Measurements from ENCODE around the gene FUT7. TPM values are rescaled to one million over a fixed set of nuclear protein-coding genes. Genes with fewer than 3 reads are reported as not detected.
A peak's percentile ranks its signal among the peaks of the same experiment; 100 is the strongest.

Gene FUT7
- total and polyA plus RNA-seq, 2 of the 13 experiments (the other 11 are each of a cell fraction or from before 2014, with no cell fraction given) = 0.05 TPM; not detected in 1

DNA sequence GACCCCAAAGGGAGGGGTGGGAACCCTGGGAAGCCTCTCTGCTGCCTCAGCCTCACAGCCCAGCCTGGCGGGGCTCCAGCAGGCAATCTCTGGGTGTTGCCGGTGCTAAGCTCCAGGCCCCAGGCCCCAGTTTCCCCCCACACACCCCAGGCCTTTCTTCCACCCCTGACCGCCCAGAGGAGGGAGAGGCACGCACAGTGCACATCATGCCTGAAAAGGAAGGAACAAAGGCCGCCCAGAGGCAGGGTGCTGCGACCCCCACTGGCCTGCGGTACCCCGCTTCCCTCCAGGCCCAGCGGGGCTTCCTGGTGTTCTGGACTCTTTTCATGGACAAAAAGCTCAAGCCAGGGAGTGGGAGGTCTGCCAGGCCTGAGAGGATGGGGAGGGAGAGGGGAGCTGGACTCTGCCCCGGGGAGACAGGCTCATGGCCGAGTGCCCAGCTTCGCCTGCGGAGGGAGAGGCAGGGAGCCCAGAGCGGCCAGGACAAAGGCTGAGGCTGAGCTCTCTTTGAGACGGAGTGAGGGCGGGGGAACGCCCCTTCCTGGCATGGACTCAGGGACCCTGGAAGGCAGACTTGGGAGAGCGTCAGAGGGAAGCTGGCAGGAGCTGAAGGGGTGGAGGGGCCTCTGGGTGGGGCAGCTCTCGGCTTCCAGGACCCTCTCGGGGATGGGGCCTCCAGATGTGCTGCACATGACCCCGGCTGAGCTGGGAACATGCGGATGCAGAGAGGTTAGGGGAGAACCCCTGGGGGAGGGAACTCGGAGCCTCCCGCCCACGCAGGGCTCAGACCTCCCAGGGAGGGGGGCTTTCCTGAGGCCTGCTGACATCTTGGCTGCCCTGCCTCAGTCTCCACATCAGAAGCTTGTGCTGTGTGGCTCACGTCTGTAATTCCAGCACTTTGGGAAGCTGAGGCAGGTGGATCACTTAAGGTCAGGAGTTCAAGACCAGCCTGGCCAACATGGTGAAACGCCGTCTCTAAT lies 23.8 kb upstream of the FUT7 start (continued):
- TF ChIP-seq TSC22D2 (CRISPR knock-in tag; IDR thresholded peaks at IDR 0.05; ENCODE audit: borderline replicate concordance) (no peak), HDAC6 (IDR thresholded peaks at IDR 0.05; ENCODE audit: low read depth, low read length) (no peak), ZNF737 (CRISPR knock-in tag; IDR thresholded peaks at IDR 0.05; ENCODE audit: borderline replicate concordance) (no peak), KLF15 (CRISPR knock-in tag; IDR thresholded peaks at IDR 0.05; ENCODE audit: borderline replicate concordance) (no peak), ZC3H13 (CRISPR knock-in tag; IDR thresholded peaks at IDR 0.05) (peak; percentile 15), TOPORS (CRISPR knock-in tag; IDR thresholded peaks at IDR 0.05) (no peak; the same call in 1 of the 2 replicates), ZNF3 (CRISPR knock-in tag; IDR thresholded peaks at IDR 0.05) (no peak), REXO4 (CRISPR knock-in tag; IDR thresholded peaks at IDR 0.05; ENCODE audit: borderline replicate concordance) (no peak), RXRA (CRISPR knock-in tag; IDR thresholded peaks at IDR 0.05) (no peak; the same call in 1 of the 2 replicates), THAP11 (CRISPR knock-in tag; IDR thresholded peaks at IDR 0.05) (no peak), ZNF317 (CRISPR knock-in tag; IDR thresholded peaks at IDR 0.05) (peak; percentile 83), LCORL (IDR thresholded peaks at IDR 0.05) (no peak), LCORL (CRISPR knock-in tag; IDR thresholded peaks at IDR 0.05) (peak; percentile 90), NFKBIZ (CRISPR knock-in tag; IDR thresholded peaks at IDR 0.05) (no peak), BRF2 (CRISPR knock-in tag; IDR thresholded peaks at IDR 0.05) (no peak), NFE2 (CRISPR knock-in tag; IDR thresholded peaks at IDR 0.05) (no peak), ZNF432 (CRISPR knock-in tag; IDR thresholded peaks at IDR 0.05; ENCODE audit: borderline replicate concordance) (no peak), ZFP1 (CRISPR knock-in tag; IDR thresholded peaks at IDR 0.05) (no peak), HOXA5 (CRISPR knock-in tag; IDR thresholded peaks at IDR 0.05) (0 out of 2 replicates have a peak, but pooled peaks have one; percentile 35), ERF (CRISPR knock-in tag; IDR thresholded peaks at IDR 0.05) (peak; percentile 55), MAFK (conservative IDR thresholded peaks at IDR 0.05 in 1 of 2, IDR thresholded peaks at IDR 0.05 in 1 of 2; ENCODE audit: low read length in 2 of 2) (no peak)
- TF ChIP-seq, protein P1, sequence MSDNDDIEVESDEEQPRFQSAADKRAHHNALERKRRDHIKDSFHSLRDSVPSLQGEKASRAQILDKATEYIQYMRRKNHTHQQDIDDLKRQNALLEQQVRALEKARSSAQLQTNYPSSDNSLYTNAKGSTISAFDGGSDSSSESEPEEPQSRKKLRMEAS (IDR thresholded peaks at IDR 0.05) = peak; percentile 55
- TF ChIP-seq, protein P2, sequence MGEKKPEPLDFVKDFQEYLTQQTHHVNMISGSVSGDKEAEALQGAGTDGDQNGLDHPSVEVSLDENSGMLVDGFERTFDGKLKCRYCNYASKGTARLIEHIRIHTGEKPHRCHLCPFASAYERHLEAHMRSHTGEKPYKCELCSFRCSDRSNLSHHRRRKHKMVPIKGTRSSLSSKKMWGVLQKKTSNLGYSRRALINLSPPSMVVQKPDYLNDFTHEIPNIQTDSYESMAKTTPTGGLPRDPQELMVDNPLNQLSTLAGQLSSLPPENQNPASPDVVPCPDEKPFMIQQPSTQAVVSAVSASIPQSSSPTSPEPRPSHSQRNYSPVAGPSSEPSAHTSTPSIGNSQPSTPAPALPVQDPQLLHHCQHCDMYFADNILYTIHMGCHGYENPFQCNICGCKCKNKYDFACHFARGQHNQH (CRISPR knock-in tag; IDR thresholded peaks at IDR 0.05) = peak; percentile 52
- TF ChIP-seq, protein P3, sequence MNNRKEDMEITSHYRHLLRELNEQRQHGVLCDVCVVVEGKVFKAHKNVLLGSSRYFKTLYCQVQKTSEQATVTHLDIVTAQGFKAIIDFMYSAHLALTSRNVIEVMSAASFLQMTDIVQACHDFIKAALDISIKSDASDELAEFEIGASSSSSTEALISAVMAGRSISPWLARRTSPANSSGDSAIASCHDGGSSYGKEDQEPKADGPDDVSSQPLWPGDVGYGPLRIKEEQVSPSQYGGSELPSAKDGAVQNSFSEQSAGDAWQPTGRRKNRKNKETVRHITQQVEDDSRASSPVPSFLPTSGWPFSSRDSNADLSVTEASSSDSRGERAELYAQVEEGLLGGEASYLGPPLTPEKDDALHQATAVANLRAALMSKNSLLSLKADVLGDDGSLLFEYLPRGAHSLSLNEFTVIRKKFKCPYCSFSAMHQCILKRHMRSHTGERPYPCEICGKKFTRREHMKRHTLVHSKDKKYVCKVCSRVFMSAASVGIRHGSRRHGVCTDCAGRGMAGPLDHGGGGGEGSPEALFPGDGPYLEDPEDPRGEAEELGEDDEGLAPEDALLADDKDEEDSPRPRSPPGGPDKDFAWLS (CRISPR knock-in tag; IDR thresholded peaks at IDR 0.05; ENCODE audit: borderline replicate concordance) = no peak; the same call in 1 of the 2 replicates
- TF ChIP-seq, protein P4, sequence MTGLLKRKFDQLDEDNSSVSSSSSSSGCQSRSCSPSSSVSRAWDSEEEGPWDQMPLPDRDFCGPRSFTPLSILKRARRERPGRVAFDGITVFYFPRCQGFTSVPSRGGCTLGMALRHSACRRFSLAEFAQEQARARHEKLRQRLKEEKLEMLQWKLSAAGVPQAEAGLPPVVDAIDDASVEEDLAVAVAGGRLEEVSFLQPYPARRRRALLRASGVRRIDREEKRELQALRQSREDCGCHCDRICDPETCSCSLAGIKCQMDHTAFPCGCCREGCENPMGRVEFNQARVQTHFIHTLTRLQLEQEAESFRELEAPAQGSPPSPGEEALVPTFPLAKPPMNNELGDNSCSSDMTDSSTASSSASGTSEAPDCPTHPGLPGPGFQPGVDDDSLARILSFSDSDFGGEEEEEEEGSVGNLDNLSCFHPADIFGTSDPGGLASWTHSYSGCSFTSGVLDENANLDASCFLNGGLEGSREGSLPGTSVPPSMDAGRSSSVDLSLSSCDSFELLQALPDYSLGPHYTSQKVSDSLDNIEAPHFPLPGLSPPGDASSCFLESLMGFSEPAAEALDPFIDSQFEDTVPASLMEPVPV (CRISPR knock-in tag; IDR thresholded peaks at IDR 0.05) = no peak; the same call in 1 of the 2 replicates
